Activated CD4-positive, alpha-beta memory T cell treated with anti-CD3 and anti-CD28 coated beads for 36 hours (primary cell): ENCODE results near the gene GCLM. TPM values are rescaled to one million over a fixed set of nuclear protein-coding genes. Genes with fewer than 3 reads are reported as not detected.
A peak's percentile ranks its signal among the peaks of the same experiment; 100 is the strongest.
"Not testable (repeated sequence)": the region's sequence is repeated elsewhere in the genome, so short reads cannot be mapped to it uniquely, and the experiment has no call there.

Experiments
- CTCF ChIA-PET: fragments of 350-600 bp; sonication (Branson Sonifier 250); formaldehyde crosslinking; loops from one replicate; lab custom pipeline; 2021; ENCODE audit warnings: antibody characterized with exemption, inconsistent platforms; lab: Charles Lee
- POLR2A ChIA-PET: fragments of 350-600 bp; sonication (Branson Sonifier 250); formaldehyde crosslinking; loops from one replicate; lab custom pipeline; 2021; ENCODE audit warnings: antibody characterized with exemption; lab: Charles Lee
- DNase-seq: peaks from one replicate; pipeline ENCODE4 v3.0.0-alpha.2; 2020
- H3K27ac Mint-ChIP-seq: one replicate; pipeline ENCODE4 v1.8.0; 2021; ENCODE audit warnings: mixed read lengths
- H3K27me3 Mint-ChIP-seq: one replicate; pipeline ENCODE4 v1.8.0; 2021; ENCODE audit warnings: mixed read lengths
- H3K36me3 Mint-ChIP-seq: one replicate; pipeline ENCODE4 v1.8.0; 2021; ENCODE audit warnings: mixed read lengths
- H3K4me1 Mint-ChIP-seq: one replicate; pipeline ENCODE4 v1.8.0; 2021; ENCODE audit warnings: low read depth, mixed read lengths
- H3K4me3 Mint-ChIP-seq: one replicate; pipeline ENCODE4 v1.8.0; 2021; ENCODE audit warnings: mild to moderate bottlenecking, mixed read lengths
- H3K9me3 Mint-ChIP-seq: one replicate; pipeline ENCODE4 v1.8.0; 2021; ENCODE audit warnings: mixed read lengths
- intact Hi-C: fragments of 100-400 bp; cut with micrococcal nuclease; formaldehyde crosslinking; loops from one replicate; pipeline ENCODE4 v1.15.1; 2023
- total RNA-seq, 2 experiments: library from RNA; stranded (reverse); gene quantifications; one replicate each; pipeline ENCODE4 v1.2.3, GENCODE V29; 2021

The GCLM gene
- total RNA-seq, 2 experiments from 2014 or later: 21.7 to 26.5 TPM

DNA sequence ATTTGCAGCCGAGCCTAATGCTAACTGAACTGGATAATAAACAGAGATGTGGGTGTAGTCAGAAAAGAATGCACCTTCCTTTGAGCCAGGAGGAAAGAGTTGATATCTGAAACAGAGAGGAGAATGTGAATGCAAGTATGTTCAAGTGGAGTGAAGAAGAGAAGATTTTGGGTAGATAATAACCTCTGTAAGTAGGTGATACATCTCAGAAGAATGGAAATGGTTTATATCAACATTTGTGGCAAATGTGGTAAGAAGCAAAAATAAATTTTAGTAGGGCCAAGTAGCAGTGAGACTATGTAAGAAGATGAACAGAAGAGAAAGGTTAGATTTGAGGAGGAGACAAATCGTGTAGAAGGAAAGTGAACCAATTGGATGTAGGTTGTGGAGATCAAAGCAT is 28.5 kb downstream of the GCLM start:
- Mint-ChIP-seq H3K36me3 (peaks cover 27% of the 10 kb centered on the region), H3K4me3 (no peak overlapping the region), H3K27me3 (no peaks in the 10 kb centered on the region), H3K9me3 (no peaks in the 10 kb centered on the region), H3K27ac (no peak overlapping the region), H3K4me1 (peaks cover 29% of the 10 kb centered on the region)
- intact Hi-C loops: no loop called here
- ChIA-PET POLR2A (no interaction called here), CTCF (no interaction called here)
- DNase-seq: no peak

DNA sequence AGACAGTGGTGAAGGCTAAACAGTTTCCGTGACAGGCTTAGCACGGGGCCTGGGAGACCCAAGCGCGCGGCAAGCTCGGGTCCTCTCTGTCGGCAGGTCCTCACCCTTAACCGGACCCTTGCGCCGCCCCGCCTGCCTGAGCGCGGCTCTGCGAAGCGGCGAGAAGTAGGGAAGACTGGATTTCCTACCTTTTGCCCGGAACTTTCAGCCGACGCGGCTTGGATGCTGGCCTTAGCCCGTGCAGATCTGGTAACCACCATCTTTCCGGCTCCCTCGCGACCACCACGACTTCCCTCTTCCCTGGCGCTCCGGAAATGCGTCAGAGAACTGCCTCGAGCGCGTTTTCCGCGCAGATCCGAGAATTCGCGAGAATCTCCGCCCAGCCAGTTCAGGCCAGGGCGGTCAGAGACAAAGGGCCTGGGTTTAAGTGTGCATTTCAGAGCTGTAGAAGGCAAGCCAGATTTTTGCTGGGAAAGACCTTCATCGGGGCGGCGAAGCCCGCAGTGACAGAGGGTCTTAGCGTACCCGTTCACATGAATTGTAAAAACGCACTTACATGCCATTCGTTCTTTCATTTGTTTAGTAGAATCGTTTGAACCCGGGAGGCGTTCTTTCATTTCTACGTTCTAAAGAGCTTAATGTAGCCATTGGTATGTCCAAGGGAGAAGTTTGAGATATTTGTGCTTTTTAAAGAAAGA is 30.2 kb downstream of the GCLM start, which contains the start of gene DNTTIP2:
DNTTIP2 (minus strand) TSS at position 318 of the 698 bp plus-strand sequence; CDS start at position 260, 58 bp downstream.
- ChIA-PET POLR2A (interaction anchor here (0.6 to 2.0 kb wide), 11 partner anchors 22 to 534 kb away, joined by 3 to 11 read pairs (median 3); partner anchors contain the start of genes DR1 and GCLM), CTCF (interaction anchor here (0.7 to 1.9 kb wide), 6 partner anchors 29 to 1358 kb away, joined by 3 to 16 read pairs (median 4); partner anchors contain the start of gene GCLM)
- intact Hi-C loops: loop anchor here (1.0 to 10.0 kb wide), 5 partner anchors 30 to 1047 kb away; partner anchors contain the start of genes CCDC18, DR1, GCLM and RPL5
- peak within 1 kb of the TSS; percentile 98 for H3K27ac Mint-ChIP-seq
- H3K36me3 Mint-ChIP-seq: peaks cover 42% of the 10 kb centered on the region
- H3K4me3 Mint-ChIP-seq: peak within 1 kb of the TSS; percentile 94
- no peaks in the 10 kb centered on the region for H3K27me3 Mint-ChIP-seq
- DNase-seq: peak; percentile 94
- no peaks in the 10 kb centered on the region for H3K9me3 Mint-ChIP-seq
- H3K4me1 Mint-ChIP-seq: peaks cover 42% of the 10 kb centered on the region

DNA sequence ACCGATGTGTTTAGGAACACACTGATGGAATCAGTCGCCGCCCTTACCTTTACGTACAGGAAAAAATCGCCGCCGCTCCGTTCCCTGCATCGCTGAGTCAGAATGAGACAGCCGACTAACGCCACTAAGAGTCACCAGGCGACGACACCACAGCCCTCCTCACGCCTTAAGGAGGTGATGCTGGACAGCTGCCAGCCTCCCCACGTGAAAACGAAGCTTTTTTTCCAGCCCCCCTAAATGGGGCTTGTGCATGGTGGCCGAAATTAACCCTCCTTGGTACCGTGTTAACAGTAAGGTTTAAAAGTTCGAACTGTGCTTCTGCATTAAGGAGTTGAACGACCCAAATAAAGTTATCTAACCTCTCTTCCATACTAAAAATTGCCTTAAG is 30.7 kb downstream of the GCLM start:
- CTCF ChIA-PET: interaction anchor here (1.2 to 1.9 kb wide), 2 partner anchors 31 to 34 kb away, joined by 7 to 16 read pairs; partner anchors contain the start of gene GCLM
- DNase-seq: peak; percentile 83
- no peaks in the 10 kb centered on the region for H3K27me3 Mint-ChIP-seq
- peak overlapping the region; percentile 98 for H3K27ac Mint-ChIP-seq
- no peaks in the 10 kb centered on the region for H3K9me3 Mint-ChIP-seq
- H3K36me3 Mint-ChIP-seq: peaks cover 45% of the 10 kb centered on the region
- intact Hi-C loops: loop anchor here (5.0 to 10.0 kb wide), 2 partner anchors 694 to 1046 kb away; partner anchors contain the start of genes CCDC18, RPL5 and TMED5
- POLR2A ChIA-PET: interaction anchor here (0.7 to 2.0 kb wide), 6 partner anchors 29 to 533 kb away, joined by 3 to 11 read pairs (median 6); partner anchors contain the start of genes DR1 and GCLM
- peaks cover 45% of the 10 kb centered on the region for H3K4me1 Mint-ChIP-seq
- peak overlapping the region; percentile 94 for H3K4me3 Mint-ChIP-seq

DNA sequence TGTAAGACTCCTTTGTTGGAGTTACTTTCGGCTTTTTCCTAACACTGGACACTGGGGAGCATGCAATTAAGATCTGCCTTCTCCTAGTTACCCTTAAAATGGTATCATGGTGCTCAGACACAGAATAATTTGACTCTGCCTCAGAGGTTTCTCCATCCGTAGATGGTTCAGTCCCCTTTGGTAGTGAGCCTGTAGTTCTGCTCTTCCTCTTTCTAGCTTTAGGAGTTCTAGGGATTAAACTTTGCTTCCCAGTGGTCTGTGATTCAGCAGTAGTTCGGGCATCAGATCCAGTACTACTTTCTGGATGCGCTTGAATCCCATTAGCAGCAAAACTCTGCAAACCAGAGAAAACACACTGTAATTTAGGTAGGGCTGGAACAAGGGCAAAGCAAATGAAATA is 31.7 kb downstream of the GCLM start:
- ChIA-PET CTCF (interaction anchor here (0.6 kb wide), 1 partner anchor 32 kb away, joined by 4 read pairs; the partner anchor contains the start of gene GCLM), POLR2A (no interaction called here)
- no peaks in the 10 kb centered on the region for H3K9me3 Mint-ChIP-seq
- peaks cover 42% of the 10 kb centered on the region for H3K36me3 Mint-ChIP-seq
- peak overlapping the region; percentile 94 for H3K4me3 Mint-ChIP-seq
- H3K27me3 Mint-ChIP-seq: no peaks in the 10 kb centered on the region
- H3K27ac Mint-ChIP-seq: peak overlapping the region; percentile 62
- intact Hi-C loops: loop anchor here (5.0 to 10.0 kb wide), 2 partner anchors 693 to 1045 kb away; partner anchors contain the start of genes CCDC18, RPL5 and TMED5
- peaks cover 42% of the 10 kb centered on the region for H3K4me1 Mint-ChIP-seq
- DNase-seq: no peak

DNA sequence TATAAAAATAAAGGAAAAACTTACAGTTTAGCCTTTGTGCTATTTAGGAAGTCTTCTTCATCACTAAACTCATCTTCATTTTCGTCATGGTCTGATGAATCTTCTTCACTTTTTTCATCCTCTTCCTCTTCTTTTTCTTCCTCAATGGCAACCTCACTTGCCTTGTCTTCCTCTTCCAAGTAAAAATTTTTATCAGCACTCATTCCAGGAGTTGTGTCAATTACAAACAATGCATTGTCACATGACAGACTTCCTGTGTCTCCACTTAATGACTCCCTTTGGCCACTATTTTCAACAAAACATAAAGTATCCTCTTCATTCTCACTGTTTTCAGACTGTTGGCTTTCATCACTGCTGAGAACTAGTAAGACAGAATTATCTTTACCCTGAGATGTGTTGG is 33.0 kb downstream of the GCLM start:
- H3K27me3 Mint-ChIP-seq: no peaks in the 10 kb centered on the region
- peak overlapping the region; percentile 64 for H3K27ac Mint-ChIP-seq
- H3K36me3 Mint-ChIP-seq: peaks cover 53% of the 10 kb centered on the region
- peak overlapping the region; percentile 53 for H3K4me3 Mint-ChIP-seq
- ChIA-PET CTCF (no interaction called here), POLR2A (no interaction called here)
- peaks cover 42% of the 10 kb centered on the region for H3K4me1 Mint-ChIP-seq
- H3K9me3 Mint-ChIP-seq: no peaks in the 10 kb centered on the region
- no peak for DNase-seq
- intact Hi-C loops: loop anchor here (5.0 to 10.0 kb wide), 2 partner anchors 691 to 1044 kb away; partner anchors contain the start of genes CCDC18, RPL5 and TMED5

DNA sequence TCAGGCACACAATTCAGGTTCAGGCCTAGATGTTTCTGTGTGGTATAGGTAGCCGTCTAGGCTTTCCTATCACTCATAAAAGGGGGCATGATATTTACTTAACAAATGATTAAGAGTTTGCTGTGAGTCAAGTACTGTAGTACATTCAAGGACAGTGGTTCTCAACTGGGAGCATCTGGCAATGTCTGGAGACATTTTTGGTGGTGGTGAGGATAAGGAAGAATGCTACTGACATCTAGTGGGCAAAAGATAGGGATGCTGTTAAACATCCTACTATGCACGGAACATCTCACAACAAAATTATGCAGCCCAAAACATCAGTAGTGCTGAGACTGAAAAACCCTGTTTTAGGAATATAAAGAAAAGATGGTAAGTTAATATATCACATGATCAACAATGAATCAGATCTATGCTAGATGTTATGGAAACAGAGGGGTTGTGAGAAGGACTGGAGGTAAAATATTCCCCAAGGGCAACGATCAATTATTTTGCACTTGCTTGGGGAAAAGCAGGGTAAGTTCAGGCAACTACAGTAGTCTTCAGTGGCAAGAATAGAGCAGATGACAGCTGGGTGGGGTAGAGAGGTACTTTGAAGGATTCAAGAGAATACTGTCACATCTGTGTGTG is 35.1 kb downstream of the GCLM start:
- no peak for DNase-seq
- Mint-ChIP-seq H3K9me3 (no peaks in the 10 kb centered on the region), H3K27me3 (no peaks in the 10 kb centered on the region), H3K36me3 (peaks cover 61% of the 10 kb centered on the region), H3K27ac (peak overlapping the region; percentile 9), H3K4me1 (peaks cover 35% of the 10 kb centered on the region), H3K4me3 (no peak overlapping the region)
- ChIA-PET CTCF (interaction anchor here (2.2 kb wide), 1 partner anchor 245 kb away, joined by 5 read pairs; no protein-coding TSS in a partner anchor), POLR2A (no interaction called here)
- intact Hi-C loops: loop anchor here (10.0 kb wide), 1 partner anchor 689 kb away; the partner anchor contains the start of genes CCDC18 and TMED5

DNA sequence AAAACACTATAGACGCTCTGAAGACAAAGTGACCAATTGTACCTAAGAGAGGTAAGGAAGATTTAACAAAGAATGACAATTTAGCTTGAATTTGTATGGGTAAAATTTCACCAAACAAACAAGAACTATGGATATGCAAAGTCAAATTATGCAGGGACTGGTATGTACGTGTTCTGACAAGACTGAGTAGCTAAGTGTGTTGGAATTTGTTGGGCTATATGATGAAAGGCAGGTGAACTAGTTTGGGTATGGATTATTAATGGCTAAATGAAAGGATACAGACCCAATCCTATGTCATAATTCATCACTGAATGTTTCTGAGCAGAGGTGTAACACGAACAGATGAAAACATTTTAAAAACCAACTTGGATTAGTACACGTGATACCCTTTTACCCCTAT is 37.9 kb downstream of the GCLM start:
- POLR2A ChIA-PET: no interaction called here
- intact Hi-C loops: loop anchor here (10.0 kb wide), 1 partner anchor 687 kb away; the partner anchor contains the start of genes CCDC18 and TMED5
- Mint-ChIP-seq H3K36me3 (peaks cover 51% of the 10 kb centered on the region), H3K4me1 (peaks cover 19% of the 10 kb centered on the region), H3K27me3 (no peaks in the 10 kb centered on the region), H3K9me3 (no peaks in the 10 kb centered on the region), H3K4me3 (no peak overlapping the region), H3K27ac (peak overlapping the region; percentile 6)
- DNase-seq: no peak
- CTCF ChIA-PET: interaction anchor here (1.6 kb wide), 1 partner anchor 242 kb away, joined by 6 read pairs; no protein-coding TSS in a partner anchor

DNA sequence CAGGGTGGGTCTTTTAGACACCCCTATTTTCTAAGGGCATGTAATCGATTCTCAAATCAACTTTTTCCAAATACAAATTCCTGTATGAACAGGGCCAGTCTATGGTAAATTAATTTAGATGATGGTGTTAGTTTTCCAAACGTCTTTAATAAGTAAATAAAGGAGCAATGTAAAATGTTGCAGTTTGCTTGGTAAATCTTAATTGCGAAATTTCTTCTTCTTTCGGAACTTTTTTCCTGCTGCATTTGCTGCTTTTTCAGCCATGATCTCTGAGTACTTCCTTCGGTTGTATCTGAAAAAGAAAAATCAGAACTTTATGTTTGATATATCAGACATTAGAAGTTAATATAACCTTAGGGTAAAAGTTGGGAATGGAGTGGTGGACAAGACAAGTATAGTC is 39.6 kb downstream of the GCLM start:
- H3K27ac Mint-ChIP-seq: no peak overlapping the region

DNA sequence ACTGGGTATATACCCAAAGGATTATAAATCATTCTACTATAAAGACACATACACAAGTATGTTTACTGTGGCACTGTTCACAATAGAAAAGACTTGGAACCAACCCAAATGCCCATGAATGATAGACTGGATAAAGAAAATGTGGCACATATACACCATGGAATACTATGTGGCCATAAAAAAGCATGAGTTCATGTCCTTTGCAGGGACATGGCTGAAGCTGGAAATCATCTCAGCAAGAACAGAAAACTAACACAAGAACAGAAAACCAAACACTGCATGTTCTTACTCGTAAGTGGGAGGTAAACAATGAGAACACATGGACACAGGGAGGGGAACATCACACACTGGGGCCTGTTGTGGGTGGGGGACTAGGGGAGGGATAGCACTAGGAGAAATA is 40.7 kb downstream of the GCLM start:
- H3K4me3 Mint-ChIP-seq, DNase-seq, H3K27ac Mint-ChIP-seq, H3K4me1 Mint-ChIP-seq, H3K9me3 Mint-ChIP-seq, H3K27me3 Mint-ChIP-seq, POLR2A ChIA-PET, CTCF ChIA-PET, intact Hi-C loops: not testable (repeated sequence)
- peaks cover 30% of the 10 kb centered on the region for H3K36me3 Mint-ChIP-seq

More for the DNA sequence above, 39.6 kb downstream of the GCLM start:
- no peak for DNase-seq
- no peaks in the 10 kb centered on the region for H3K27me3 Mint-ChIP-seq
- peaks cover 39% of the 10 kb centered on the region for H3K36me3 Mint-ChIP-seq
- CTCF ChIA-PET: no interaction called here
- POLR2A ChIA-PET: no interaction called here
- peaks cover 8% of the 10 kb centered on the region for H3K4me1 Mint-ChIP-seq
- intact Hi-C loops: loop anchor here (10.0 kb wide), 1 partner anchor 685 kb away; the partner anchor contains the start of genes CCDC18 and TMED5
- H3K9me3 Mint-ChIP-seq: no peaks in the 10 kb centered on the region
- no peak overlapping the region for H3K4me3 Mint-ChIP-seq

DNA sequence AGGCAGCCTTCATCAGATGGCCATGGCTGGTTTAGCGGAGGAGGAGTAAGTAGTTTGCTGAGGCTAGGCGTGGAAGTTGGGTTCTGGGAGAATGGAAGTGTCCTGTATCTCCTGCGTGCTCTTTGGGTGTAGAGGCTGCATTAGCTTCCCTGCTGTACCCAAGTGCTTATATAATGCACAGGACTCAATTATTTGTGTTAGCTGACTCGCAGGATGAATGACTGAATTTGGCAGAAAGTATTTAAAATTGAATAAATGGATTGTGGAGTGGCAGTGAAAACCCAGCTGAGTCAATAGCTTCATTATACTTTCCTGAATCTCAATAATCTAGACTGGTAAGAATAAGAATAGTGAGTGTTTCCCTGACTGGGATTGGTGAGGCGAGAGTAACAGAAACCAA is 44.0 kb downstream of the GCLM start:
- Mint-ChIP-seq H3K36me3 (peaks cover 16% of the 10 kb centered on the region), H3K27me3 (no peaks in the 10 kb centered on the region), H3K9me3 (no peaks in the 10 kb centered on the region), H3K27ac (no peak overlapping the region), H3K4me1 (no peaks in the 10 kb centered on the region), H3K4me3 (no peak overlapping the region)
- POLR2A ChIA-PET: interaction anchor here (0.6 kb wide), 1 partner anchor 56 kb away, joined by 3 read pairs; no protein-coding TSS in a partner anchor
- DNase-seq: no peak
- CTCF ChIA-PET: no interaction called here
- intact Hi-C loops: no loop called here

DNA sequence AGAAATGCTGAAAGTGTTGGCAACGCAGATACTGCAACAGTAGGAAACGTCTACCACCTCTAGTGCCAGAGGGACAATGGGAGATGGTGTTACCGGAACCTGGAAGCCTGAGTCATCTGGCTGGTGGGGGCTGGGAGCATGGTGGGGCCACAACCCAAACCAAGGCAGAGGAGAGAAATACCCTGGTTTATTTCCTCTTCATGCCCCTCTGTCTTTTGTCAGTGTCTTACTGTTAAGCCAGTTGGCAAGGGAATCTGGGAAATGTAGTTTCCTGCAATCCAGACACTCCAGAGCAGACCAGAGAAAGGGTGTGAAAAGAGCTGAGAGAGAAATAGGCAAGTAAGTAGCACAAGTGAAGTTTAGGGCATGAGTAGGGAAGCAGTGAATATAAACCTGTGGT is 45.1 kb downstream of the GCLM start:
- H3K27ac Mint-ChIP-seq: no peak overlapping the region
- POLR2A ChIA-PET: no interaction called here
- intact Hi-C loops: no loop called here
- no peaks in the 10 kb centered on the region for H3K27me3 Mint-ChIP-seq
- H3K9me3 Mint-ChIP-seq: no peaks in the 10 kb centered on the region
- no peak for DNase-seq
- peaks cover 11% of the 10 kb centered on the region for H3K36me3 Mint-ChIP-seq
- H3K4me3 Mint-ChIP-seq: no peak overlapping the region
- no peaks in the 10 kb centered on the region for H3K4me1 Mint-ChIP-seq
- CTCF ChIA-PET: no interaction called here
